Panc1 (cell line): ENCODE results near the gene CLPTM1L. TPM values are rescaled to one million over a fixed set of nuclear protein-coding genes. Genes with fewer than 3 reads are reported as not detected.
"Not testable (repeated sequence)": the region's sequence is repeated elsewhere in the genome, so short reads cannot be mapped to it uniquely, and the experiment has no call there.

Experiments
- ATAC-seq: fragments of 200-7000 bp; cut with Tn5 transposase; 2 replicates; pipeline ENCODE4 v1.9.1; 2020; ENCODE audit warnings: mild to moderate bottlenecking, moderate library complexity
- BruUV-seq: library from RNA; stranded (reverse); fragments of 400-500 nt; replicated peaks from 2 replicates; lab custom pipeline; 2021; lab: Mats Ljungman, UMichigan
- CTCF ChIA-PET: fragments of 300-600 bp; sonication (Branson Sonifier 250); formaldehyde crosslinking; loops from one replicate; lab custom pipeline; 2022; ENCODE audit warnings: antibody characterized with exemption; lab: Charles Lee
- POLR2A ChIA-PET: fragments of 300-600 bp; sonication (Branson Sonifier 250); formaldehyde crosslinking; loops from one replicate; lab custom pipeline; 2022; ENCODE audit warnings: antibody characterized with exemption; lab: Charles Lee
- DNase-seq: peaks from one replicate; pipeline ENCODE4 v3.0.0-alpha.2; 2010; ENCODE audit warnings: low read depth, low spot score
- H3K27ac ChIP-seq: 2 replicates; pipeline ENCODE4 v1.5.1; 2011; ENCODE audit warnings: mild to moderate bottlenecking, low read length, inconsistent platforms
- H3K27me3 ChIP-seq: fragments of 200-500 bp; sonication (Bioruptor generic); 2 replicates; pipeline ENCODE4 v1.6.0; 2014; ENCODE audit warnings: low read length, inconsistent platforms; ENCODE audit not compliant: control insufficient read depth, insufficient read depth
- H3K36me3 ChIP-seq: fragments of 200-500 bp; sonication (Bioruptor generic); 2 replicates; pipeline ENCODE4 v1.5.1; 2014; ENCODE audit warnings: inconsistent platforms, mild to moderate bottlenecking, low read length, moderate library complexity; ENCODE audit not compliant: control insufficient read depth, insufficient read depth
- H3K4me1 ChIP-seq: 2 replicates; pipeline ENCODE4 v1.5.1; 2011; ENCODE audit warnings: inconsistent platforms, mild to moderate bottlenecking, low read length, moderate library complexity; ENCODE audit not compliant: control insufficient read depth, insufficient read depth
- H3K4me3 ChIP-seq, 2 experiments: 2 replicates each; pipeline ENCODE4 v1.5.1; 2011 to 2012; ENCODE audit warnings: low read depth in 2 of 2, low read length in 2 of 2, mild to moderate bottlenecking in 2 of 2, inconsistent platforms in 1 of 2, moderate library complexity in 1 of 2
- H3K9me3 ChIP-seq: fragments of 200-500 bp; sonication (Bioruptor generic); 2 replicates; pipeline ENCODE4 v1.5.1; 2014; ENCODE audit warnings: low read depth, mild to moderate bottlenecking, inconsistent platforms, low read length, moderate library complexity; ENCODE audit not compliant: control insufficient read depth, insufficient read depth
- POLR2AphosphoS5 ChIP-seq: IDR thresholded peaks from 2 replicates; pipeline ENCODE4 v1.6.1; 2012; ENCODE audit warnings: mild to moderate bottlenecking, low read depth, low read length, moderate library complexity
- SIN3A ChIP-seq: IDR thresholded peaks from 2 replicates; pipeline ENCODE4 v1.6.1; 2012; ENCODE audit warnings: low read depth, mild to moderate bottlenecking, low read length, moderate library complexity, borderline replicate concordance; ENCODE audit not compliant: insufficient read depth
- TCF7L2 ChIP-seq: IDR thresholded peaks from 2 replicates; pipeline ENCODE4 v1.6.1; 2011; ENCODE audit warnings: mild to moderate bottlenecking, low read depth, low read length, inconsistent platforms
- in situ Hi-C: cut with HindIII; loops from 2 replicates; pipeline ENCODE4 v1.10.0; 2016; ENCODE audit warnings: low sequenced_read_pairs, low pct_unique_long_range_greater_than_20kb
- intact Hi-C: fragments of 100-400 bp; cut with micrococcal nuclease; formaldehyde crosslinking; loops from one replicate; pipeline ENCODE4 v1.10.0; 2022; ENCODE audit not compliant: unreplicated experiment
- total RNA-seq: library from RNA; stranded (reverse); gene quantifications from one replicate; pipeline ENCODE4 v1.2.1, GENCODE V29; 2021; ENCODE audit not compliant: unreplicated experiment
- TF ChIP-seq, protein P1 (sequence below), 2 experiments: IDR thresholded peaks; 2 replicates each; pipeline ENCODE4 v1.6.1; 2011 to 2012; ENCODE audit warnings: low read depth in 2 of 2, control low read depth in 1 of 2, low read length in 1 of 2, mild to moderate bottlenecking in 1 of 2, moderate library complexity in 1 of 2; ENCODE audit not compliant: insufficient read depth in 1 of 2
- TF ChIP-seq, protein P2 (sequence below): fragments of 450-650 bp; IDR thresholded peaks from 2 replicates; pipeline ENCODE4 v1.5.1; 2017; ENCODE audit warnings: mild to moderate bottlenecking

The CLPTM1L gene
- total RNA-seq, 1 experiment from 2014 or later, result 188 TPM

DNA sequence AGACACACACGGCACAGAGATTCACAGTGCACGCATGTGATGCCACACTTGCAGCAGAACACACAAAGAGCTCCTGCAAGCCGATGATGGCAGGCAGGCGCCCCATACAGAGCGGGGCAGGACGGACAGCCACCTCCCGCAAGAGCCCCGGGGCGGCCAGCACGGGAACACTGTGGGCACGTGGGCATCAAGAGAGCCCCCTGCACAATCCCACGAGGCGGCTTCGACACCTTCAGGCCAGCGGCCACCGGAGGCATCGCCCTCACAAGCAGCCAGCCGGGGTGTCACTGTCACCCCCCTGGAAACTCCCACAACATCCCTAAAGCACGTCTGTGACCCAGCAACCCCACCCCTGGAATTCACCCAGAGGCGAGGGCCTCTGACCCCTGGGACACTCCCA, 68.0 kb downstream of the CLPTM1L start:
- H3K27ac ChIP-seq, result no peak overlapping the region
- no peak for TF ChIP-seq SIN3A
- TF ChIP-seq POLR2AphosphoS5, result no peak
- no peak for TF ChIP-seq TCF7L2
- TF ChIP-seq, protein P1, sequence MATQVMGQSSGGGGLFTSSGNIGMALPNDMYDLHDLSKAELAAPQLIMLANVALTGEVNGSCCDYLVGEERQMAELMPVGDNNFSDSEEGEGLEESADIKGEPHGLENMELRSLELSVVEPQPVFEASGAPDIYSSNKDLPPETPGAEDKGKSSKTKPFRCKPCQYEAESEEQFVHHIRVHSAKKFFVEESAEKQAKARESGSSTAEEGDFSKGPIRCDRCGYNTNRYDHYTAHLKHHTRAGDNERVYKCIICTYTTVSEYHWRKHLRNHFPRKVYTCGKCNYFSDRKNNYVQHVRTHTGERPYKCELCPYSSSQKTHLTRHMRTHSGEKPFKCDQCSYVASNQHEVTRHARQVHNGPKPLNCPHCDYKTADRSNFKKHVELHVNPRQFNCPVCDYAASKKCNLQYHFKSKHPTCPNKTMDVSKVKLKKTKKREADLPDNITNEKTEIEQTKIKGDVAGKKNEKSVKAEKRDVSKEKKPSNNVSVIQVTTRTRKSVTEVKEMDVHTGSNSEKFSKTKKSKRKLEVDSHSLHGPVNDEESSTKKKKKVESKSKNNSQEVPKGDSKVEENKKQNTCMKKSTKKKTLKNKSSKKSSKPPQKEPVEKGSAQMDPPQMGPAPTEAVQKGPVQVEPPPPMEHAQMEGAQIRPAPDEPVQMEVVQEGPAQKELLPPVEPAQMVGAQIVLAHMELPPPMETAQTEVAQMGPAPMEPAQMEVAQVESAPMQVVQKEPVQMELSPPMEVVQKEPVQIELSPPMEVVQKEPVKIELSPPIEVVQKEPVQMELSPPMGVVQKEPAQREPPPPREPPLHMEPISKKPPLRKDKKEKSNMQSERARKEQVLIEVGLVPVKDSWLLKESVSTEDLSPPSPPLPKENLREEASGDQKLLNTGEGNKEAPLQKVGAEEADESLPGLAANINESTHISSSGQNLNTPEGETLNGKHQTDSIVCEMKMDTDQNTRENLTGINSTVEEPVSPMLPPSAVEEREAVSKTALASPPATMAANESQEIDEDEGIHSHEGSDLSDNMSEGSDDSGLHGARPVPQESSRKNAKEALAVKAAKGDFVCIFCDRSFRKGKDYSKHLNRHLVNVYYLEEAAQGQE (IDR thresholded peaks at IDR 0.05; ENCODE audit: insufficient read depth in 1 of 2, low read depth in 2 of 2, low read length in 1 of 2), result no peak
- TF ChIP-seq, protein P2, sequence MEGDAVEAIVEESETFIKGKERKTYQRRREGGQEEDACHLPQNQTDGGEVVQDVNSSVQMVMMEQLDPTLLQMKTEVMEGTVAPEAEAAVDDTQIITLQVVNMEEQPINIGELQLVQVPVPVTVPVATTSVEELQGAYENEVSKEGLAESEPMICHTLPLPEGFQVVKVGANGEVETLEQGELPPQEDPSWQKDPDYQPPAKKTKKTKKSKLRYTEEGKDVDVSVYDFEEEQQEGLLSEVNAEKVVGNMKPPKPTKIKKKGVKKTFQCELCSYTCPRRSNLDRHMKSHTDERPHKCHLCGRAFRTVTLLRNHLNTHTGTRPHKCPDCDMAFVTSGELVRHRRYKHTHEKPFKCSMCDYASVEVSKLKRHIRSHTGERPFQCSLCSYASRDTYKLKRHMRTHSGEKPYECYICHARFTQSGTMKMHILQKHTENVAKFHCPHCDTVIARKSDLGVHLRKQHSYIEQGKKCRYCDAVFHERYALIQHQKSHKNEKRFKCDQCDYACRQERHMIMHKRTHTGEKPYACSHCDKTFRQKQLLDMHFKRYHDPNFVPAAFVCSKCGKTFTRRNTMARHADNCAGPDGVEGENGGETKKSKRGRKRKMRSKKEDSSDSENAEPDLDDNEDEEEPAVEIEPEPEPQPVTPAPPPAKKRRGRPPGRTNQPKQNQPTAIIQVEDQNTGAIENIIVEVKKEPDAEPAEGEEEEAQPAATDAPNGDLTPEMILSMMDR, result no peak
- H3K9me3 ChIP-seq, result no peaks in the 10 kb centered on the region
- H3K4me1 ChIP-seq, result no peaks in the 10 kb centered on the region
- ChIA-PET POLR2A (no interaction called here), CTCF (no interaction called here)
- intact Hi-C loops (no loop called here), in situ Hi-C loops (no loop called here)
- DNase-seq, result no peak
- H3K4me3 ChIP-seq, result no peak overlapping the region
- no peaks in the 10 kb centered on the region for H3K36me3 ChIP-seq
- no TSS peak for BruUV-seq
- ATAC-seq, result 0 out of 2 replicates have a peak, but pooled peaks have one; percentile 22
- no peaks in the 10 kb centered on the region for H3K27me3 ChIP-seq

DNA sequence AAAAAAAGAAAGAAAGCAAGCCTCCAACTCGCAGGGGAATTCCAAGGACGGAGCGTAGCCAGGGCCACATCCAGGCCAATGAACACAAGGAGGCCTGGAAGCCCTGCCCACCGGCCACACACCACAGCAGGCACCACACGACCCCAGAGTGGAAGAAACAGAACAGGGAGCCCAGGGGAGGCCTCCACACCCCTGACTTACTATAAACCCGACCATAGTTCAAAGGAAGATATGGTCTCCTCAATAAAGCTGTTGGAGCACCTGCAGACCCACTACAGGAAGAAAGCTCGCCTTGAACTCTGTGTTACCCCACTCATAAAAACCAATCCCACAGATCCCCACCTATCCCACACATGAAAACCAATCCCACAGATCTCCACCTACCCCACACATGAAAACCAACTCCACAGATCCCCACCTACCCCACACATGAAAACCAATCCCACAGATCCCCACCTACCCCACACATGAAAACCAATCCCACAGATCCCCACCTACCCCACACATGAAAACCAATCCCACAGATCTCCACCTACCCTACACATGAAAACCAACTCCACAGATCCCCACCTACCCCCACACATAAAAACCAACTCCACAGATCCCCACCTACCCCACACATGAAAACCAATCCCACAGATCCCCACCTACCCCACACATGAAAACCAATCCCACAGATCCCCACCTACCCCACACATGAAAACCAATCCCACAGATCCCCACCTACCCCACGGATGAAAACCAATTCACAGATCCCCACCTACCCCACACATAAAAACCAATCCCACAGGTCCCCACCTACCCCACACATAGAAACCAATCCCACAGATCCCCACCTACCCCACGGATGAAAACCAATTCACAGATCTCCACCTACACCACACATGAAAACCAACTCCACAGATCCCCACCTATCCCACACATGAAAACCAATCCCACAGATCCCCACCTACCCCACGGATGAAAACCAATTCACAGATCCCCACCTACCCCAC, 69.2 kb downstream of the CLPTM1L start:
- H3K36me3 ChIP-seq, CTCF ChIA-PET, H3K27me3 ChIP-seq, DNase-seq, ATAC-seq, H3K4me3 ChIP-seq, H3K27ac ChIP-seq, H3K4me1 ChIP-seq, intact Hi-C loops, H3K9me3 ChIP-seq, in situ Hi-C loops, BruUV-seq: not testable (repeated sequence)
- POLR2A ChIA-PET, result interaction anchor here (0.7 kb wide), 1 partner anchor 459 kb away, joined by 6 read pairs; no protein-coding TSS in a partner anchor

DNA sequence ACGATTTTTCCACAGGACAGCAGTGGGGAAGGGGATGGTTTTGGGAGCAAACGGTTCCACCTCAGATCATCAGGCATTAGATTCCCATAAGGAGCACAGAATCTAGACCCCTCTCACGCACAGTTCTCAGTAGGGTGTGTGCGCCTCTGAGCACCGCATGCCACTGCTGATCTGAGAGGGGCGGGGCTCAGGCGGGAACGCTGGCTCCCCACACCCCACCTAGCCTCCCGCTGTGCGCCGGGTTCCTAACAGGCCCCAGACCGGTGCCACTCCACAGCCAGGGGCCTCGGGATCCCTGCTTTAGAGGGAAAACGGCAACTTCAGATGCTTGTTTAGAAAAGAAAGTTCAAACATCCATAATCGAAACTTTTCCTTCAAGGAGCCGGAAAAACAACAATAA, 70.4 kb downstream of the CLPTM1L start:
- intact Hi-C loops (no loop called here), in situ Hi-C loops (no loop called here)
- BruUV-seq, result no TSS peak
- DNase-seq (no peak), ATAC-seq (no peak)
- H3K27me3 ChIP-seq, result no peaks in the 10 kb centered on the region
- H3K4me1 ChIP-seq, result no peaks in the 10 kb centered on the region
- no peak overlapping the region for H3K27ac ChIP-seq
- H3K36me3 ChIP-seq, result no peaks in the 10 kb centered on the region
- H3K4me3 ChIP-seq, result no peak overlapping the region
- TF ChIP-seq POLR2AphosphoS5, result no peak
- TF ChIP-seq, protein P2, result no peak
- TF ChIP-seq SIN3A, result no peak
- TF ChIP-seq, protein P1 (IDR thresholded peaks at IDR 0.05; ENCODE audit: insufficient read depth in 1 of 2, low read depth in 2 of 2, low read length in 1 of 2), result no peak
- TF ChIP-seq TCF7L2, result no peak
- no peaks in the 10 kb centered on the region for H3K9me3 ChIP-seq
- ChIA-PET POLR2A (interaction anchor here (0.7 kb wide), 1 partner anchor 457 kb away, joined by 6 read pairs; no protein-coding TSS in a partner anchor), CTCF (no interaction called here)
